Spinal cord (tissue), 10 donors: ENCODE data around the gene TMC2. TPM values are rescaled to one million over a fixed set of nuclear protein-coding genes. Genes with fewer than 3 reads are reported as not detected.

Source experiments
- DNase-seq, 6 donors: peaks; one replicate each; pipeline versions ENCODE4 v3.0.0 to v3.0.0-alpha.2; 2013 to 2015; ENCODE audit warnings: low spot score in 6 of 6, low read depth in 4 of 6
- H3K27ac ChIP-seq: one replicate; pipeline ENCODE4 v1.5.1; 2013; ENCODE audit warnings: low read depth, low read length, control low read depth
- H3K27me3 ChIP-seq: one replicate; pipeline ENCODE4 v1.6.1; 2013; ENCODE audit warnings: low read length; ENCODE audit not compliant: control insufficient read depth, insufficient read depth
- H3K36me3 ChIP-seq: one replicate; pipeline ENCODE4 v1.6.1; 2013; ENCODE audit warnings: low read length; ENCODE audit not compliant: control insufficient read depth, insufficient read depth
- H3K4me1 ChIP-seq: one replicate; pipeline ENCODE4 v1.6.1; 2013; ENCODE audit warnings: low read length; ENCODE audit not compliant: control insufficient read depth, insufficient read depth
- H3K4me3 ChIP-seq: one replicate; pipeline ENCODE4 v1.5.1; 2013; ENCODE audit warnings: low read depth, low read length, control low read depth
- H3K9me3 ChIP-seq: one replicate; pipeline ENCODE4 v1.6.1; 2013; ENCODE audit warnings: low read length; ENCODE audit not compliant: control insufficient read depth, insufficient read depth
- WGBS: methylation state at CpG from one replicate; pipeline ENCODE4 v1.1.5; 2013; ENCODE audit warnings: missing lambda C conversion rate; ENCODE audit not compliant: insufficient coverage; 5-methylcytosine and 5-hydroxymethylcytosine counted together
- polyA plus RNA-seq, 2 donors: library from polyadenylated mRNA; unstranded; fragments of 120-200 nt; gene quantifications; one replicate each; pipeline ENCODE4 v1.2.1, GENCODE V29; 2013; ENCODE audit not compliant: insufficient read length in 2 of 2
- total RNA-seq, 2 donors: library from RNA; depleted of rRNA in 1 of 2; stranded (reverse); fragments of 120-200 nt in 1 of 2; fragments of >200 nt in 1 of 2; gene quantifications; one replicate each; pipeline versions ENCODE4 v1.2.3 to v1.2.4, GENCODE V29; 2013 to 2014
- donor health status: healthy.

Gene TMC2
- total and polyA plus RNA-seq, 4 donors: 0.94 to 6.3 (median 2.3) TPM

- Histone ChIP-seq H3K27ac (no peak overlapping the region), H3K36me3 (no peaks in the 10 kb centered on the region), H3K27me3 (no peaks in the 10 kb centered on the region), H3K9me3 (peaks cover 8% of the 10 kb centered on the region), H3K4me1 (no peaks in the 10 kb centered on the region), H3K4me3 (no peak overlapping the region)
- WGBS: 96% methylated on average over 3 of the region's 4 CpGs
- DNase-seq: peak in 1 of 6 donors; percentile 22
Observed at GRCh38 chr20:2602746-2603145, 66.4 kb downstream of the TMC2 start.

- no peak for DNase-seq
- peaks cover 8% of the 10 kb centered on the region for H3K9me3 ChIP-seq
- no peaks in the 10 kb centered on the region for H3K27me3 ChIP-seq
- H3K4me1 ChIP-seq: no peaks in the 10 kb centered on the region
- no peaks in the 10 kb centered on the region for H3K36me3 ChIP-seq
- H3K27ac ChIP-seq: no peak overlapping the region
- WGBS: 66% methylated on average over 6 of the region's 7 CpGs
- H3K4me3 ChIP-seq: no peak overlapping the region
Observed at GRCh38 chr20:2603816-2604505, 67.6 kb downstream of the TMC2 start.

- no peaks in the 10 kb centered on the region for H3K4me1 ChIP-seq
Observed at GRCh38 chr20:2604506-2604835, 68.1 kb downstream of the TMC2 start.

GRCh38 chr20:2606507-2607006 is 70.2 kb downstream of the TMC2 start:
- WGBS: no CpG with 5 or more reads among the region's 1 CpG

More at GRCh38 chr20:2604506-2604835, 68.1 kb downstream of the TMC2 start:
- Histone ChIP-seq H3K27me3 (no peaks in the 10 kb centered on the region), H3K27ac (no peak overlapping the region), H3K4me3 (no peak overlapping the region), H3K9me3 (peaks cover 8% of the 10 kb centered on the region), H3K36me3 (no peaks in the 10 kb centered on the region)
- peak in 1 of 6 donors; percentile 43 for DNase-seq
- WGBS: 82% methylated on average over 2 of the region's 3 CpGs

GRCh38 chr20:2610326-2610725 is 74.0 kb downstream of the TMC2 start:
- no peak overlapping the region for H3K27ac ChIP-seq
- no peaks in the 10 kb centered on the region for H3K27me3 ChIP-seq
- H3K9me3 ChIP-seq: peaks cover 8% of the 10 kb centered on the region
- H3K4me3 ChIP-seq: no peak overlapping the region
- DNase-seq: no peak
- WGBS: 98% methylated on average over 5 of the region's 6 CpGs
- no peaks in the 10 kb centered on the region for H3K4me1 ChIP-seq
- no peaks in the 10 kb centered on the region for H3K36me3 ChIP-seq

More at GRCh38 chr20:2606507-2607006, 70.2 kb downstream of the TMC2 start:
- no peak for DNase-seq
- Histone ChIP-seq H3K27ac (no peak overlapping the region), H3K9me3 (peaks cover 8% of the 10 kb centered on the region), H3K4me1 (no peaks in the 10 kb centered on the region), H3K4me3 (no peak overlapping the region), H3K36me3 (no peaks in the 10 kb centered on the region), H3K27me3 (no peaks in the 10 kb centered on the region)

GRCh38 chr20:2610941-2611720 is 74.8 kb downstream of the TMC2 start:
- Histone ChIP-seq H3K27me3 (no peaks in the 10 kb centered on the region), H3K36me3 (no peaks in the 10 kb centered on the region), H3K4me1 (no peaks in the 10 kb centered on the region), H3K9me3 (peaks cover 8% of the 10 kb centered on the region), H3K4me3 (no peak overlapping the region), H3K27ac (no peak overlapping the region)
- 72% methylated on average over 4 of the region's 6 CpGs for WGBS
- DNase-seq: no peak

GRCh38 chr20:2612073-2612472 is 75.7 kb downstream of the TMC2 start:
- Histone ChIP-seq H3K27me3 (no peaks in the 10 kb centered on the region), H3K27ac (no peak overlapping the region), H3K9me3 (peaks cover 3% of the 10 kb centered on the region), H3K4me3 (no peak overlapping the region), H3K4me1 (no peaks in the 10 kb centered on the region), H3K36me3 (no peaks in the 10 kb centered on the region)
- 93% methylated on average over 3 of the region's 3 CpGs for WGBS
- DNase-seq: no peak

GRCh38 chr20:2616634-2617033 is 80.3 kb downstream of the TMC2 start:
- WGBS: 80% methylated on average over 8 of the region's 9 CpGs
- no peaks in the 10 kb centered on the region for H3K4me1 ChIP-seq
- H3K27me3 ChIP-seq: no peaks in the 10 kb centered on the region
- H3K36me3 ChIP-seq: no peaks in the 10 kb centered on the region
- DNase-seq: no peak
- no peak overlapping the region for H3K27ac ChIP-seq
- H3K4me3 ChIP-seq: no peak overlapping the region
- no peaks in the 10 kb centered on the region for H3K9me3 ChIP-seq

GRCh38 chr20:2617099-2617714 is 80.8 kb downstream of the TMC2 start:
- no peak for DNase-seq
- no peaks in the 10 kb centered on the region for H3K27me3 ChIP-seq
- H3K9me3 ChIP-seq: no peaks in the 10 kb centered on the region
- no peaks in the 10 kb centered on the region for H3K4me1 ChIP-seq
- no peaks in the 10 kb centered on the region for H3K36me3 ChIP-seq
- no peak overlapping the region for H3K27ac ChIP-seq
- WGBS: 80% methylated on average over 13 of the region's 16 CpGs
- H3K4me3 ChIP-seq: no peak overlapping the region
